Panc1 (cell line): ENCODE results near the gene GREB1. TPM values are rescaled to one million over a fixed set of nuclear protein-coding genes. Genes with fewer than 3 reads are reported as not detected.

Experiments
- ATAC-seq: fragments of 200-7000 bp; cut with Tn5 transposase; 2 replicates; pipeline ENCODE4 v1.9.1; 2020; ENCODE audit warnings: mild to moderate bottlenecking, moderate library complexity
- BruUV-seq: library from RNA; stranded (reverse); fragments of 400-500 nt; replicated peaks from 2 replicates; lab custom pipeline; 2021; lab: Mats Ljungman, UMichigan
- CTCF ChIA-PET: fragments of 300-600 bp; sonication (Branson Sonifier 250); formaldehyde crosslinking; loops from one replicate; lab custom pipeline; 2022; ENCODE audit warnings: antibody characterized with exemption; lab: Charles Lee
- POLR2A ChIA-PET: fragments of 300-600 bp; sonication (Branson Sonifier 250); formaldehyde crosslinking; loops from one replicate; lab custom pipeline; 2022; ENCODE audit warnings: antibody characterized with exemption; lab: Charles Lee
- DNase-seq: peaks from one replicate; pipeline ENCODE4 v3.0.0-alpha.2; 2010; ENCODE audit warnings: low read depth, low spot score
- H3K27ac ChIP-seq: 2 replicates; pipeline ENCODE4 v1.5.1; 2011; ENCODE audit warnings: mild to moderate bottlenecking, low read length, inconsistent platforms
- H3K27me3 ChIP-seq: fragments of 200-500 bp; sonication (Bioruptor generic); 2 replicates; pipeline ENCODE4 v1.6.0; 2014; ENCODE audit warnings: low read length, inconsistent platforms; ENCODE audit not compliant: control insufficient read depth, insufficient read depth
- H3K36me3 ChIP-seq: fragments of 200-500 bp; sonication (Bioruptor generic); 2 replicates; pipeline ENCODE4 v1.5.1; 2014; ENCODE audit warnings: inconsistent platforms, mild to moderate bottlenecking, low read length, moderate library complexity; ENCODE audit not compliant: control insufficient read depth, insufficient read depth
- H3K4me1 ChIP-seq: 2 replicates; pipeline ENCODE4 v1.5.1; 2011; ENCODE audit warnings: inconsistent platforms, mild to moderate bottlenecking, low read length, moderate library complexity; ENCODE audit not compliant: control insufficient read depth, insufficient read depth
- H3K4me3 ChIP-seq, 2 experiments: 2 replicates each; pipeline ENCODE4 v1.5.1; 2011 to 2012; ENCODE audit warnings: low read depth in 2 of 2, low read length in 2 of 2, mild to moderate bottlenecking in 2 of 2, inconsistent platforms in 1 of 2, moderate library complexity in 1 of 2
- H3K9me3 ChIP-seq: fragments of 200-500 bp; sonication (Bioruptor generic); 2 replicates; pipeline ENCODE4 v1.5.1; 2014; ENCODE audit warnings: low read depth, mild to moderate bottlenecking, inconsistent platforms, low read length, moderate library complexity; ENCODE audit not compliant: control insufficient read depth, insufficient read depth
- CTCF ChIP-seq: fragments of 450-650 bp; IDR thresholded peaks from 2 replicates; pipeline ENCODE4 v1.5.1; 2017; ENCODE audit warnings: mild to moderate bottlenecking
- POLR2AphosphoS5 ChIP-seq: IDR thresholded peaks from 2 replicates; pipeline ENCODE4 v1.6.1; 2012; ENCODE audit warnings: mild to moderate bottlenecking, low read depth, low read length, moderate library complexity
- REST ChIP-seq, 2 experiments: IDR thresholded peaks; 2 replicates each; pipeline ENCODE4 v1.6.1; 2011 to 2012; ENCODE audit warnings: low read depth in 2 of 2, control low read depth in 1 of 2, low read length in 1 of 2, mild to moderate bottlenecking in 1 of 2, moderate library complexity in 1 of 2; ENCODE audit not compliant: insufficient read depth in 1 of 2
- SIN3A ChIP-seq: IDR thresholded peaks from 2 replicates; pipeline ENCODE4 v1.6.1; 2012; ENCODE audit warnings: low read depth, mild to moderate bottlenecking, low read length, moderate library complexity, borderline replicate concordance; ENCODE audit not compliant: insufficient read depth
- TCF7L2 ChIP-seq: IDR thresholded peaks from 2 replicates; pipeline ENCODE4 v1.6.1; 2011; ENCODE audit warnings: mild to moderate bottlenecking, low read depth, low read length, inconsistent platforms
- in situ Hi-C: cut with HindIII; loops from 2 replicates; pipeline ENCODE4 v1.10.0; 2016; ENCODE audit warnings: low sequenced_read_pairs, low pct_unique_long_range_greater_than_20kb
- intact Hi-C: fragments of 100-400 bp; cut with micrococcal nuclease; formaldehyde crosslinking; loops from one replicate; pipeline ENCODE4 v1.10.0; 2022; ENCODE audit not compliant: unreplicated experiment
- total RNA-seq: library from RNA; stranded (reverse); gene quantifications from one replicate; pipeline ENCODE4 v1.2.1, GENCODE V29; 2021; ENCODE audit not compliant: unreplicated experiment

Gene GREB1
- total RNA-seq, 1 experiment from 2014 or later: 0.90 TPM

- H3K4me1 ChIP-seq: no peaks in the 10 kb centered on the region
- TF ChIP-seq POLR2AphosphoS5 (no peak), REST (IDR thresholded peaks at IDR 0.05; ENCODE audit: insufficient read depth in 1 of 2, low read depth in 2 of 2, low read length in 1 of 2) (no peak), TCF7L2 (no peak), CTCF (no peak), SIN3A (no peak)
- H3K9me3 ChIP-seq: no peaks in the 10 kb centered on the region
- CTCF ChIA-PET: interaction anchor here (0.5 kb wide), 1 partner anchor 45 kb away, joined by 9 read pairs; no protein-coding TSS in a partner anchor
- POLR2A ChIA-PET: no interaction called here
- in situ Hi-C loops (no loop called here), intact Hi-C loops (no loop called here)
- BruUV-seq: no TSS peak
- no peak overlapping the region for H3K4me3 ChIP-seq
- DNase-seq: no peak
- H3K27me3 ChIP-seq: peaks cover 10% of the 10 kb centered on the region
- H3K27ac ChIP-seq: no peak overlapping the region
- ATAC-seq: no peak
- no peaks in the 10 kb centered on the region for H3K36me3 ChIP-seq
These were observed 9.4 kb upstream of the GREB1 start for GRCh38 chr2:11524470-11524869.

DNA sequence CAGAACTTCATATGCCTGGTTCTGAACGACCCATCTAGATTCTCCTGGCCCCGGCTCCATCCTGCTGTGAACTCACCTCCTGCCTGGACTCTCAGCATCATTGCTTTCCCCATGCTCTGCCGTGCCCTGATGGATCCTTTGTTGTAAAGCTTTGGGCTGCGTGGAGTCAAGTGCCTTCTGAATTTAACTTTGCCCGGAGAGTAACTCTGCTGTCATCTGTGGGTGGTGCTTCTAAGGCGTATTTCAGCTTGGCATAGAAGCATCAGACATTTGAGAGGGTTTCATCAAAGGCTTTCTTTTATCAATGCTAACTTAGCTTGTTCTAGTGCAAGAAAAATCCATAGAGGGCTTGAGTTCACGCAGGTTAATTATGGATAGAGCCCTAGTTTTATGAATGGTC lies 8.1 kb upstream of the GREB1 start:
- intact Hi-C loops (no loop called here), in situ Hi-C loops (no loop called here)
- Histone ChIP-seq H3K27ac (no peak overlapping the region), H3K27me3 (peaks cover 12% of the 10 kb centered on the region), H3K4me1 (no peaks in the 10 kb centered on the region), H3K9me3 (no peaks in the 10 kb centered on the region), H3K4me3 (no peak overlapping the region), H3K36me3 (no peaks in the 10 kb centered on the region)
- POLR2A ChIA-PET: no interaction called here
- TF ChIP-seq REST (IDR thresholded peaks at IDR 0.05; ENCODE audit: insufficient read depth in 1 of 2, low read depth in 2 of 2, low read length in 1 of 2): no peak
- no peak for TF ChIP-seq CTCF
- no peak for DNase-seq
- no TSS peak for BruUV-seq
- CTCF ChIA-PET: no interaction called here
- ATAC-seq: no peak
